Measurements from ENCODE around the gene ATP2B3.

DNA sequence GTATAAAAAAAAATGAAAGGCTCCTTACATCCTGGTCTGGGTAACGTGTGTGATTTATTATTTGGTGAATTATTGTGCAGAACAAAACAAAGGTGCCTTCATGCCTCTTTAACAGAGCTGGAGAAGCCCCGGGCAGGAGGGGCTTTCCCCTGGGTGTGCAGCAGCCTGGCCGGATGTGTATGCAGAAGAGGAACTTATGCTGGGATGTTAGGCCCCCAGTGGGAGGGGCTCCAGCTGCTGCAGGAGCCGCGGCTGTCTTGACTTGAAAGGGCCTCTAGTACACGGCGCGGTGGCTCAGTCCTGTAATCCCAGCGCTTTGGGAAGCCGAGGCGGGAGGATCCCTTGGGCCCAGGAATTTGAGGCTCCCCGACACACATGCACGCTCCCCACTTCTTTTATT, 65.5 kb downstream of the ATP2B3 start:
- no peak for TF ChIP-seq POLR2A (IDR thresholded peaks at IDR 0.05)
- TF ChIP-seq, protein P1, sequence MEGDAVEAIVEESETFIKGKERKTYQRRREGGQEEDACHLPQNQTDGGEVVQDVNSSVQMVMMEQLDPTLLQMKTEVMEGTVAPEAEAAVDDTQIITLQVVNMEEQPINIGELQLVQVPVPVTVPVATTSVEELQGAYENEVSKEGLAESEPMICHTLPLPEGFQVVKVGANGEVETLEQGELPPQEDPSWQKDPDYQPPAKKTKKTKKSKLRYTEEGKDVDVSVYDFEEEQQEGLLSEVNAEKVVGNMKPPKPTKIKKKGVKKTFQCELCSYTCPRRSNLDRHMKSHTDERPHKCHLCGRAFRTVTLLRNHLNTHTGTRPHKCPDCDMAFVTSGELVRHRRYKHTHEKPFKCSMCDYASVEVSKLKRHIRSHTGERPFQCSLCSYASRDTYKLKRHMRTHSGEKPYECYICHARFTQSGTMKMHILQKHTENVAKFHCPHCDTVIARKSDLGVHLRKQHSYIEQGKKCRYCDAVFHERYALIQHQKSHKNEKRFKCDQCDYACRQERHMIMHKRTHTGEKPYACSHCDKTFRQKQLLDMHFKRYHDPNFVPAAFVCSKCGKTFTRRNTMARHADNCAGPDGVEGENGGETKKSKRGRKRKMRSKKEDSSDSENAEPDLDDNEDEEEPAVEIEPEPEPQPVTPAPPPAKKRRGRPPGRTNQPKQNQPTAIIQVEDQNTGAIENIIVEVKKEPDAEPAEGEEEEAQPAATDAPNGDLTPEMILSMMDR (IDR thresholded peaks at IDR 0.05): no peak
